Upper lobe of left lung (tissue), 6 donors: ENCODE measurements around the gene AGAP3. TPM values are rescaled to one million over a fixed set of nuclear protein-coding genes. Genes with fewer than 3 reads are reported as not detected.

ENCODE experiments used
- ATAC-seq, 2 donors: fragments of 200-7000 bp; cut with Tn5 transposase; one replicate each; pipeline ENCODE4 v1.9.1; 2022; ENCODE audit warnings: mild to moderate bottlenecking in 2 of 2, moderate library complexity in 2 of 2; ENCODE audit not compliant: low FRiP score in 2 of 2
- DNase-seq, 2 donors: peaks; one replicate each; pipeline ENCODE4 v3.0.0-alpha.2; 2019 to 2020
- H3K27ac ChIP-seq, 4 donors: fragments of 200-600 bp; sonication (generic); one replicate each; pipeline ENCODE4 v1.5.1; 2016 to 2019
- H3K27me3 ChIP-seq, 4 donors: fragments of 200-600 bp; sonication (generic); one replicate each; pipeline ENCODE4 v1.5.1; 2017 to 2019
- H3K36me3 ChIP-seq, 4 donors: fragments of 200-600 bp; sonication (generic); one replicate each; pipeline ENCODE4 v1.5.1; 2016 to 2019
- H3K4me1 ChIP-seq, 4 donors: fragments of 200-600 bp; sonication (generic); one replicate each; pipeline ENCODE4 v1.5.1; 2018 to 2019
- H3K4me3 ChIP-seq, 4 donors: fragments of 200-600 bp; sonication (generic); one replicate each; pipeline ENCODE4 v1.5.1; 2017 to 2019; ENCODE audit warnings: mild to moderate bottlenecking in 2 of 4, moderate library complexity in 1 of 4
- H3K9me3 ChIP-seq, 4 donors: fragments of 200-600 bp; sonication (generic); one replicate each; pipeline ENCODE4 v1.5.1; 2018 to 2019
- EP300 ChIP-seq, 4 donors: sonication (generic); formaldehyde crosslinking; IDR thresholded peaks; one replicate each; pipeline ENCODE4 v1.5.1; 2017; ENCODE audit warnings: antibody characterized with exemption in 4 of 4, control low read depth in 2 of 4
- POLR2A ChIP-seq, 4 donors: fragments of 450-650 bp; IDR thresholded peaks; one replicate each; pipeline ENCODE4 v1.5.1; 2016 to 2017; ENCODE audit warnings: antibody characterized with exemption in 4 of 4, mild to moderate bottlenecking in 2 of 4
- POLR2AphosphoS5 ChIP-seq, 2 donors: sonication (generic); formaldehyde crosslinking; IDR thresholded peaks; one replicate each; pipeline ENCODE4 v1.5.1; 2017; ENCODE audit warnings: antibody characterized with exemption in 2 of 2
- WGBS, 2 donors: methylation state at CpG; one replicate each; pipeline ENCODE4 v1.1.5; 2017 to 2018; 5-methylcytosine and 5-hydroxymethylcytosine counted together
- total RNA-seq, 6 donors: library from RNA; depleted of rRNA in 4 of 6; stranded (reverse); fragments of >200 nt in 4 of 6; gene quantifications; one replicate each; pipeline versions ENCODE4 v1.1.0 to v1.2.1, GENCODE V29; 2016 to 2021
- TF ChIP-seq, protein P1 (sequence below), 6 experiments: fragments of 450-650 bp in 4 of 6; fragments of 200-600 bp in 2 of 6; sonication (generic) in 2 of 6; IDR thresholded peaks; one replicate each; pipeline ENCODE4 v1.5.1; 2016 to 2019; ENCODE audit warnings: antibody characterized with exemption in 6 of 6
- donor health status: DM: no; HTN: no; CAD: no; lungs with moderate emphysema.
- donor health status: DM: no; HTN: yes; CAD: no; lungs with severe emphysema.

The AGAP3 gene
- total RNA-seq, 6 donors from 2014 or later: 122 to 350 (median 182) TPM

DNA sequence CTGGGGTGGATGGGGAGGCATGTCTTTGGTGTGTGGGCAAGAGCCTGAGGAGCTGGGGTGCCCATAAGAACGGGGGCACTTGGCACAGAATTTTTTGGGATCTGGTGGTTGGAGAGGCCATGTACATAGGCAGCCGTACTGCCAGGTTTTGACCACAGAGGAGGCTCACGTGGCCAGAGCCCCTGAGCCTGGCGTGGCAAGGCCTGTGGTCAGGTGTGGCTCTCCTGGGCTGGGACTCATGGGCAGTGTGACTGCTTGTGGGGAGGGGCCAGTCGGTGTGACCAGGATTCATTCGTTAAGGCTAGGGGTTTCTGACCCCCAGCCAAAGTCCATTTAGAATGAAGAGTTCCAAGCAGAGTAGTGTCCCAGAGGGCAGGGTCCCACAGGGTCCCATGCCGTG, 38.2 kb downstream of the AGAP3 start:
- Histone ChIP-seq H3K36me3 (peaks cover 29 to 91% (median 74%) of the 10 kb centered on the region in 4 donors), H3K27me3 (no peaks in the 10 kb centered on the region), H3K4me1 (peaks cover 10 to 27% (median 14%) of the 10 kb centered on the region in 4 donors), H3K9me3 (no peaks in the 10 kb centered on the region), H3K27ac (no peak overlapping the region), H3K4me3 (no peak overlapping the region)
- DNase-seq (no peak), ATAC-seq (no peak)
- WGBS, 2 donors: 88 to 93% methylated on average over 1 to 5 of the region's 7 CpGs
- no peak for TF ChIP-seq POLR2AphosphoS5 (IDR thresholded peaks at IDR 0.05)
- no peak for TF ChIP-seq POLR2A (IDR thresholded peaks at IDR 0.05)
- no peak for TF ChIP-seq EP300 (IDR thresholded peaks at IDR 0.05)
- TF ChIP-seq, protein P1, sequence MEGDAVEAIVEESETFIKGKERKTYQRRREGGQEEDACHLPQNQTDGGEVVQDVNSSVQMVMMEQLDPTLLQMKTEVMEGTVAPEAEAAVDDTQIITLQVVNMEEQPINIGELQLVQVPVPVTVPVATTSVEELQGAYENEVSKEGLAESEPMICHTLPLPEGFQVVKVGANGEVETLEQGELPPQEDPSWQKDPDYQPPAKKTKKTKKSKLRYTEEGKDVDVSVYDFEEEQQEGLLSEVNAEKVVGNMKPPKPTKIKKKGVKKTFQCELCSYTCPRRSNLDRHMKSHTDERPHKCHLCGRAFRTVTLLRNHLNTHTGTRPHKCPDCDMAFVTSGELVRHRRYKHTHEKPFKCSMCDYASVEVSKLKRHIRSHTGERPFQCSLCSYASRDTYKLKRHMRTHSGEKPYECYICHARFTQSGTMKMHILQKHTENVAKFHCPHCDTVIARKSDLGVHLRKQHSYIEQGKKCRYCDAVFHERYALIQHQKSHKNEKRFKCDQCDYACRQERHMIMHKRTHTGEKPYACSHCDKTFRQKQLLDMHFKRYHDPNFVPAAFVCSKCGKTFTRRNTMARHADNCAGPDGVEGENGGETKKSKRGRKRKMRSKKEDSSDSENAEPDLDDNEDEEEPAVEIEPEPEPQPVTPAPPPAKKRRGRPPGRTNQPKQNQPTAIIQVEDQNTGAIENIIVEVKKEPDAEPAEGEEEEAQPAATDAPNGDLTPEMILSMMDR (IDR thresholded peaks at IDR 0.05): no peak

DNA sequence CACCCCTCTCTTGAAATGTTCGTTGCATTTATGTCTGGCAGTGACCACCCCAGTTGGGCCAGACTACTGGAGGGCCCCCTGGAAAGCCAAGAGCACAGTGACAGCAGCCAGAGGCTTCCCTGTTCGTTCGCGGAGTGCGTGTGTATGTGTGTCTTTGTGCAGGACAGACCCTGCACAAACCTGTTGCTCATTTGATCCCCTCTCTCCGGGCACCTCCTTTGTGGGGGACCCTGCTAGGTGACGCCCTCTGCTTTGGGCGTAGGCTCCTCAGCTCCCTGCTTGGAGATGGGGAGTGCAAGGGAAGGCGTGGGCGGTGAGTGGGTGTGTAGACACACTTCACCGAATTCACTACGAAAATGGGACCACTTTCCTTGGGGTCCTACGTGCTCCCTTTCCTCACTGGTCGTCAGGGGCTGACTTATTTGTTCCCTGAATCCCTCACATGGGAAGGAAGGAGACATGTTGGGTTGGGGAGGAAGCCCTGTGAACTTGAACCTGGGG, 38.7 kb downstream of the AGAP3 start:
- DNase-seq (no peak), ATAC-seq (no peak)
- Histone ChIP-seq H3K27ac (peak overlapping the region in 1 of 4 donors; percentile 11), H3K4me3 (no peak overlapping the region), H3K36me3 (peaks cover 31 to 91% (median 74%) of the 10 kb centered on the region in 4 donors), H3K9me3 (no peaks in the 10 kb centered on the region), H3K27me3 (no peaks in the 10 kb centered on the region), H3K4me1 (peaks cover 10 to 27% (median 14%) of the 10 kb centered on the region in 4 donors)
- TF ChIP-seq EP300 (IDR thresholded peaks at IDR 0.05): no peak
- TF ChIP-seq POLR2AphosphoS5 (IDR thresholded peaks at IDR 0.05): no peak
- TF ChIP-seq, protein P1 (IDR thresholded peaks at IDR 0.05): no peak
- WGBS, 2 donors: 80 to 87% methylated on average over 14 of the region's 14 CpGs

GRCh38 chr7:151125470-151125845, 39.2 kb downstream of the AGAP3 start:
- ATAC-seq (peak in 1 of 2 donors; percentile 14), DNase-seq (peak in 1 of 2 donors; percentile 83)
- H3K27me3 ChIP-seq: no peaks in the 10 kb centered on the region
- TF ChIP-seq POLR2AphosphoS5 (IDR thresholded peaks at IDR 0.05) (no peak), POLR2A (IDR thresholded peaks at IDR 0.05) (no peak), EP300 (IDR thresholded peaks at IDR 0.05) (no peak)
- TF ChIP-seq, protein P1 (IDR thresholded peaks at IDR 0.05): no peak
- no peaks in the 10 kb centered on the region for H3K9me3 ChIP-seq
- WGBS, 2 donors: 55 to 69% methylated on average over 22 of the region's 22 CpGs
- peaks cover 34 to 91% (median 74%) of the 10 kb centered on the region in 4 donors for H3K36me3 ChIP-seq
- H3K27ac ChIP-seq: peak overlapping the region in 1 of 4 donors; percentile 11
- peaks cover 10 to 27% (median 14%) of the 10 kb centered on the region in 4 donors for H3K4me1 ChIP-seq
- H3K4me3 ChIP-seq: peak overlapping the region in 3 of 4 donors; percentile 25 to 40 (median 34)

GRCh38 chr7:151125846-151126481, 39.7 kb downstream of the AGAP3 start:
- peaks cover 10 to 27% (median 14%) of the 10 kb centered on the region in 4 donors for H3K4me1 ChIP-seq
- H3K27ac ChIP-seq: peak overlapping the region in 1 of 4 donors; percentile 11
- peak in 1 of 2 donors; percentile 26 for ATAC-seq
- no peaks in the 10 kb centered on the region for H3K9me3 ChIP-seq
- 71 to 77% methylated on average over 15 to 58 of the region's 58 CpGs for WGBS, 2 donors
- peaks cover 30 to 91% (median 73%) of the 10 kb centered on the region in 4 donors for H3K36me3 ChIP-seq
- peak in 1 of 2 donors; percentile 87 for DNase-seq
- no peak for TF ChIP-seq POLR2A (IDR thresholded peaks at IDR 0.05)
- TF ChIP-seq POLR2AphosphoS5 (IDR thresholded peaks at IDR 0.05): no peak
- no peak for TF ChIP-seq EP300 (IDR thresholded peaks at IDR 0.05)
- TF ChIP-seq, protein P1 (IDR thresholded peaks at IDR 0.05): no peak
- no peaks in the 10 kb centered on the region for H3K27me3 ChIP-seq
- peak overlapping the region in 3 of 4 donors; percentile 25 to 40 (median 34) for H3K4me3 ChIP-seq
